Inferior parietal cortex (tissue), 1 donor: ENCODE measurements around the gene CCL7.
"Not testable (repeated sequence)": the region's sequence is repeated elsewhere in the genome, so short reads cannot be mapped to it uniquely, and the experiment has no call there.

Experiments used
- DNase-seq: peaks from one replicate; pipeline ENCODE4 v3.0.0-alpha.2; 2016; ENCODE audit errors: extremely low spot score

The CCL7 gene

GRCh38 chr17:34269969-34270368, at the start of gene CCL7:
TSS of gene CCL7 (plus strand) at chr17:34270221. CDS start at chr17:34270291, 70 bp downstream.
- no peak for DNase-seq

DNA sequence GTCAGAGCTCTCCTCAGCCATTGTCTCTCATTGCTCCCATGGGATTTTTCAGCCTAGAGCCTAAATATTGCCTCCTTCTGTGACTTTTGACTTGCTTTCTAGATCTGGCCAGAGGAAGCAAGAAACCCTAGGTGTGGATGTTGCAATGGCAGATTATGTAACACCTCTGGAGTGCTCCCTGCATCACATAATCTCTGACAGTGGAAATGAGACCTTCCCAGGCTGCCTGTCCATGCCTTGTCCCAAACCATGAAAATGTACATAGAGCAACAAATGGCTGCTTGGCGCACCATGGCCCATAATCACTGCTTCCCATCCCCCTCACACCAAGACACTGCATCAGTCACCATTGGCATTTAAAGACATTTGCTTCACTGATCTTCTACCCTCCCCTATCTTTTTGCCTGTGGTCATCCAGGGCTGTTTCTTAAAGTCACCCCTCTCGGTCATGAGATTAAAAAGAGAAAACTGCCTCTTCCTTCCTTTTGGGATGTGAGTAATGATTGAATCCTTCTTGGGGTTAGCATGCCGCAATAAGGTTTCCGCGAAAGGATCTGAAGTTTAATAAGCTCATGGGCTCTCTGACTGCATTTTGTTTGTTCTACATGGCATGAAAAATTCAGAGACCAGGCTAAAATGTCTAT, 49.1 kb upstream of the CCL7 start:
- DNase-seq = no peak

DNA sequence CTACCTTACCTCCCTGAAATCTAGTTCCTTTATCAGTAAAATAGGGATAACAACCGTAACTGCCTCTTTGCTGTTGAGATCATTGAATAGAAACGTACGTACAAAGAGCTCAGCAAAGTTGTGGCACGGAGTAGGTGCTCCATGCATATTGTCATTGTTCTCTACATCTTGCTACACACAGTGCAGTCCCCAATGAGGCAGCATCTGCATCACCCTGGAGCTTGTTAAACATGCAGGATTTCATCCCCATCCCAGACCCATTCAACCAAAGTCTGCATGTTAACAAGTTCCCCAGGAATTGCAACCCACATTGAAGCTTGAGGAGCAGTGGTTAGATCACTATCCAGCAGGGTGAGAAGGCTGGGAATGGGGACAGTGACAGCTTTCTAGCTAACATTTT, 48.6 kb upstream of the CCL7 start:
- no peak for DNase-seq

DNA sequence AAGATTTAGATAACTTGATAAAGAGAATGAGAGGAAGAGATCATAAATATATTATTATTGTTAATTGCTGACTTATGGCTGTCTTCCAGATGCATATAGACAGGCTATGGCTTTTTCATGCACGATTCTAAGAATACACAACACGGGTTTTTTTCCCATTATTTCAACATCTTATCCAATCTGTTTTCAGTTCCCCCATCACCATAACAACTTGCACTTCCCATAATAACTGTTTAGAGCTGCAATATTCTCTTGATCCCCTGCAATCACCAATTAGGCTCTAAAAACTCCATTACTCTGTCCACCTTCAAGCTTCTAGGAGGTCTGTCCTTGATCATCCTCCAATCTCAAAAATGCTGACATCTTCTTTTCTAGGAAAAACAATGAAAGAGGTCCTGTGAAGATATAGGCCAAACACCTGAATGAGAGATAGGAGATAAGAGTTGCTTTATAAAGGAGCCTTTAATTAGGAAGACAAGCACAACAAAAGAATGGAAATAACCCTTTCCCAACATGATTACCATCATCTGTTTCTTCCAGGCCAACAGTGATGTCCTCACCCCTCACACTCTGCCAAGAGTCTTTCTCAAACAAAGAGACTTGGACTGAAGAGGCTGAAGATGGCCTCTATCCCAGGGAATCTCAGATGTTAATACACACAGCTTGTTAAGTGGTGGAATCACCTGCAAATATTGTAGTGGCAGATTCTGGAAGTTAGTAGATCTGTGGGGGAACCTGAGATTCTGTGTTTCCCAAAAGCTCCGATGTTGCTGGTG, 47.1 kb upstream of the CCL7 start:
- no peak for DNase-seq

DNA sequence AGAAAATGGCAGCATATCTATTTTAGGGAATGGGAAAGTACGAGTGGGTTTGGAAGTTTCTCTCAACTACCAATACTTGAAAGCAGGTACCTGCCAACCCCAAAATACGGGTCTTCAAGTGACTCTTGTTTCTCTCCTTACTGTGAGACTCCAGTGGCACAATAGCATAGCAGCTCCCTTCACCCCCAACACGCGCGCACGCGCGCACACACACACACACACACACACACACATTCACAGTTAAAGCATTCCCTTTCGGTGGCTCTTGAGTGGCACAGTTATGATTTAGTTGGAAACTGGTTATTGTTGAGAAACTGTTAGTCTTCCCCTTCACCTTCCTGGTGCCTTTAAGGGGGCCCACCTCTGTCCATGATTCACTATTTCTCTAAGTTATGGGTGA, 45.0 kb upstream of the CCL7 start:
- DNase-seq = no peak

DNA sequence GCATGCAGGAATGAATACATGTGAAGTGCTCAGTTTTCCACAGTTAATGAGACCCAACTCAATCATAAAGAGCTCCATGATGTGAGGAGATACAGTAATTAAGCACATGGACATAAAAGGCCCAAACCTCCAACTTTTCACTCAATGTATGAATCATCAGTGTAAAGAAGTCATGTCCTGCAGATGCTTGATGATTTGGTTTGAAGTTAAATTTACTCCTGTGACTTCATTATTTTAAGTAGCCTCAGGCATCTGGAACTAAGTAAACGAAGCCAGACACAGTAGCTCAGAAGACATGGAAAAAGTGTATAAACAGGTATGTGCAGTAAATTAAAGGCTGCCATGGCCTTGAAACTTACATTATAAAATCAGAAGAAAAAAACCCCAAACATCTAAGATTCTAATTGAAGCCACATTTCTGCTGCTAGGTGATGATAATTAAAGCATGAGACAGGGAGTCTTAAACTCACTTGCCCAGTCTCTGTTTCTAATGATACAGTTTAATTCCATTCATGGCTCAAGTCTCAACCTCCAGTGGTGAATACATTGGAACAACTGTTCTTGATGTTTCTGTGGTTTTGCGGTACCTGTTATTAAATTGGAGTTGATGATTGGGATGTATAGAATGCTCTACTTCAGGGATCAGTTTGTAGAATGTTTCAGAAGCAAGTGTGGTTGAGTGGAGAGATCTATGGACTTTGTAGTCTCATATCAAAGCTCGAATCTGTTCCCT, 43.8 kb upstream of the CCL7 start:
- no peak for DNase-seq

DNA sequence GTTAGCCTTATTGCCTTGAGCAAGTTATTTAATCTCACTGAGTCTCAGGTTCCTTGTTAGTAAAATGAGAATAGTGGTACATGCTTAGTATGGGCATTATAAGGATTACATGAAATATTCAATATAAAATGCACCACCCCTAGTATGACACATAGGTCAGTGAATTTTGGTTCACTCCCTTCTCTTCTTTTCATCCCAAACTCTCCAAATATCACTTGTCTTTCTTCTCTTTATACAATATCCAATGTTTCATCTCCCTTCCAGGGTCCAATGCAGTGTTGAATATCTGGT, 43.3 kb upstream of the CCL7 start:
- DNase-seq = no peak

DNA sequence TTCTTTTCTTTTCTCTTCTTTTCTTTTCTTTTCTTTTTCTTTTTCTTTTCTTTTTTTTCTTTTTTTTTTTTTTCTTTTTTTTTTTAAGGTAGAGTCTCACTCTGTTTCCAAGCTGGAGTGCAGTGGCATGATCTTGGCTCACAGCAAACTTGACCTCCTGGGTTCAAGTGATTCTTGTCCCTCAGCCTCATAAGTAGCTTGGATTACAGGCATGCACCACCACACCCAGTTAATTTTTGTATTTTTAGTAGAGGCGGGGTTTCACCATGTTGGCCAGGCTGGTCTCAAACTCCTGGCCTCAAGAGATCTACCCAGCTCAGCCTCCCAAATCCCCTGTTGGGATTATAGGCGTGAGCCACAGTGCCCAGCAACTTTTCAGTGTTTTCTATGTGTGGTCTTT, 42.7 kb upstream of the CCL7 start:
- not testable (repeated sequence) for DNase-seq

- no peak for DNase-seq
Observed at GRCh38 chr17:34227707-34228106, 42.3 kb upstream of the CCL7 start.

DNA sequence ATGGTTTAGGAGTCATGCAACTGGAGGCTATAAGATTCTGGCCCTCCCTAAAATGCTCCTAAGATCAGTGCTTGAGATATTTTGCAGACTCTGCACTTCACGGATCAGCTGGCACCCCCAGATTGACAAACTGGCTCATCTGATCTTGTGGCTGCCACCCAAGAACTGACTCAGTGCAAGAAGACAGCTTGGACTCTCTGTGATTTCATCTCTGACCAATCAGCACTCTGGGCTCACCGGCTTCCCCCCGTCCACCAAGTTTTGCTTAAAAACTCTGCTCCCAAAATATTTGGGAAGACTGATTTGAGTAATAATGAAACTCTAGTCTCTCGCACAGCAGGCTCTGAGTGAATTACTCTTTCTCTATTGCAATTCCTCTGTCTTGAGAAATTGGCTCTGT, 41.2 kb upstream of the CCL7 start:
- no peak for DNase-seq

DNA sequence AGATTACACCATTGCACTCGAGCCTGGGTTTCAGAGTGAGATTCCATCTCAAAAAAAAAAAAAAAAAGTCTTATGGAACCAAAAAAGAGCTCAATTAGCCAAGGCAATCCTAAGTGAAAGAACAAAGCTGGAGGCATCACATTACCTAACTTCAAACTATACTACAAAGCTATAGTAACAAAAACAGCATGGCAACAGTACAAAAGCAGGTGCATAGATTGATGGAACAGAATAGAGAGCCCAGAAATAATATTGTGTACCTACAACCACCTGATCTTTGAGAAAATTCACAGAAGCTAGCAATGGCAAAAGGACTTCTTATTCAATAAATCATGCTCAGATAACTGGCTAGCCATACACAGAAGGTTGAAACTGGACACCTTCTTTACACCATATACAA, 39.7 kb upstream of the CCL7 start:
- no peak for DNase-seq

- no peak for DNase-seq
Observed at GRCh38 chr17:34234616-34235015, 35.4 kb upstream of the CCL7 start.

DNA sequence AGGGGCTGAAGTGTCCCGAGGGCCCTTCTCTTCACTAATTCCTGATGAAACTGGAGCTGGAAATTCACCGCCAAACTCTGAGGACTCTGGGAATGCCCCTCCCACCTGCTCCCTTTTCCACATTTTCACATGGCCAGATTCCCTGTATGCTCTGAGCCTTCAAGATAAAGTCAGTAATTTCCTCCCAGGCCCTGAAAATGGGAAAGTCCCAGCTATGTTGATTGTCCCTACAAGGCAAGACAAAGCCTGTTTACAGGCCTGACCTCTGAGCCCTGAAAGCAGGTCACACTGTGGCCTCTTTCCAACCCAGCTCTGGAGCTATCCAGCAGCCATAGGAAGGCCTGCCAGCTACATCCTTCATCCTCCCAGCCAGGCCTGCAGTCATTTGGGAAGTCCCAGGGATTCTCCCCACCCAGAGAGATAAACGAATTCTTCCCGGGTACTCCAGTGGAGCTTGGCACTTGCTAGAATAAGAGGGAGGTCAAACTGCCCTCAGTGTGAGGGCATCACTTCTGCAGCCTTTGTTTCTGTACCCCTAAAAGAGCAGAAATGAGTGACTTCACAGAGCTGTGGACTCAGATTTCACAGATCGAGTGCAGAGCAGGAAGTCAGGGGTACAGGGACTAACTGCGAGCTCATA, 34.5 kb upstream of the CCL7 start:
- DNase-seq = no peak

- DNase-seq = no peak
Observed at GRCh38 chr17:34236281-34236892, 33.6 kb upstream of the CCL7 start.

GRCh38 chr17:34237458-34237857, 32.6 kb upstream of the CCL7 start:
- DNase-seq = no peak

DNA sequence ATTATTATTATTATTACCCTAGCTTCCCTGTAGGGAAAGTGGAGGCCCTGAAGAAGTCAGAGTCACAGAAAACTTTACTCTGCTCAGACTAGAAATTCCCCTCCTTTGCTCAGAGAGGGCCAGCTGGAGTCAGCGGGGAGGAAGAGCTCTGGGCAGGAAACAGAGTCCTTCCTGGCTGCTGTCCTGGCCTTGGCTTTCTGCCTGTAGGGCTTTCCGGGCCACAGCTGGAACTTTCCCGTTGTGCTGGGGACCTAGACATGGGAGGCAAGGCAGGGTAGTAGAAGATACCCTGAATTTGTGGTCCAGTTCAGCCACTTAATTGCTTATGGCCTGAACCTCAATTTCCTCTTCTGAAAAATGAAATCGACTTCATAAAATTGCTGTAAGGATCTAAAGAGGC, 29.0 kb upstream of the CCL7 start:
- DNase-seq = no peak

DNA sequence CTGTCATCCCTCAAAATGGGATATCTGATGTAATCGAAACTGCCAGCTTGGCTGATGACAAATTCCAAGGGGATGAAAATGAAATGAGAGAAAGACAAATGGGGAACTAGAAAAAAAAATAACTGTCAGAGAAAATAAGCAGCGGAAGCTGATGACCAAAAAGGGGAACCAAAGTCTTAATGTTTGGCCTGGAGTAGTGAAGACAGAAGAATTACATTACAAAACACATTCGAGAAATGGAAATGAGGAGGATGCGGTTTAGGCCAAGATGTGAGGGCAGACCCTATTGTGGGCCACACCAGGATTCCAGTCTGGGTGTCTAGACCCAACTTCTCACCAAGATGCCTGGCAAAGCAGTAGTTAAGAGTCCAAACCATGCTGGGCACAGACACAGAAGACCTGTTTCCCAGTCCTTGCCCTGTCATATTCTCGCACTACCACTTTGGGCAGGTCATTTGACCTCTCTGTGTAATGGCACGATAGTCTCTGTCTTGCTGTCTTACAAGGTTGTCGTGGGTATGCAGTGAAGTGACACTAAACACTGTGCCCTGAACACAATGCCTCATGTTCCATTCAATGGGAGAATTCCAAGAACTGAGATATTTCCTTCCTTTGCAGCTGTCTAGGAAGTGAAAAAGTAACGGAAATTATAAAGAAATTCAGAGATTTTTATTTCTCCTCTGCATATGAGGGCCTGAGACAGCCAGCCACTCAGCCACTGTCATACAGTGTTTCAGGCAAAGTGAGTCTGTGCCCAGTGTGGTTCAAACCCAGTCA, 27.2 kb upstream of the CCL7 start:
- DNase-seq = no peak

DNA sequence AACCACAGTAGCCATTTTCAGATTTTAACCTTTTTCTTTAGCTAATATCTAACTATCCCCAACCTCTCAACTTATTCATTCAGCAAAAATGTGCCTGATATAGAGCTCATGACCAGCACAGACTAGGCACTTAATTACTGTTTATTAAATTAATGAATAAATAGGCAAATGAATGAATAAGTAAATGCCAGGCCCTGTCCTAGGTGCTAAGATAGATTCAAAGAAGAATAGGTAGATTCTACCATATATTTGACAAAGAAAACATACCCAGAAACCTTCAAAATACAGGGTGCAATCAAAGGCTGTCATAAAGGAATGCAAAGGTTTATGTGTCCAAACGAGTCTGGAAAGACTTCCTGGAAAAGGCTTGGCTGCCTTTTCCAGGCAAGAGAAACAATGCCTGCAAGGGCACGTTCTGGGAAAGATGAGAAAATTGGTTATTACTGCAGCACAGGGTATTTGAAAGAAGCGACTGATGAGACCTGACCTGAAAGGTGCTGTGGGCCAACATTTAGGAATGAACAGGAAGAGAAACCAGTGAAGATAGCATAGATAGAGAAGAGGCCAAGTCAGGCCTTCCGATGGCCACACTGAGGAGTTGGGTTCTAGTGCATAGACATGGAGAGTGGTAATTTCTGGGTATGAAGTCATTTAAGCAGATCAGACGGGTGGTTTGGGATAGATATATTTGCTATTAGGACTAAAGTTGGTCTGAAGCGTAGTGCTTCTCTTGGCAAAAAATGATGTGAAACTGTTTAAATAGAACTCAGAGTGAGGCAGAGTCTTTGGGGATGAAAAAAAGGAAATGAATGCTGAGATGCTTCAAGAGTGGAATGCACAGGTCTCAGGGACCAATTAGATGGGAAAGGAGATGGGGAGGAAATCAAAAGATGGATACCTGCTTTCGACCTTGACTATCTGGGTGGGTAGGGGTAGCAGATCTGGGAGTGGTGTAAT, 26.4 kb upstream of the CCL7 start:
- no peak for DNase-seq

DNA sequence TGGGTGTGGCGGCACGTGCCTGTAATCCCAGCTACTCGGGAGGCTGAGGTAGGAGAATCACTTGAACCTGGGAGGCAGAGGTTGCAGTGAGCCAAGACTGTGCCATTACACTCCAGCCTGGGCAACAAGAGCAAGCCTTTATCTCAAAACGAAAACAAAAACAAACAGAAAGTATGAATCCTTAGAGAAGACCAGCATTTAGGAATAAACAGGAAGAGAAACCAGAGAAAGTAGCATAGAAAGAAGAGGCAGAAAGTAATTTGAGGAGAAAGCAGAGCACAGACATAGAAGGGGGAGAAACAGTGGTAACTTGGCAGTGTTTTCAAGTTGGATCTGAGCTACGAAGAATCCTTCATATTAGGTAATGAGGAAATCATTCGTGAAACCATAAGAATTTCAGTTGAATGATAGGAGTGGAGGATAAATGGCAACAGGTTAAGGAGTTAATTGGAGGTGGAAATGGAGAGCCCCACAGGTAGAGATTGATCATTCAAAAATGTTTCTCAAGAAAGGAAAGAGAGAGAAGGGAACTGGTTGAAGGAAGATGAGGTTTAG, 24.6 kb upstream of the CCL7 start:
- no peak for DNase-seq

GRCh38 chr17:34246446-34246845, 23.6 kb upstream of the CCL7 start:
- no peak for DNase-seq
